ENCODE data around the gene IZUMO4.

IZUMO4 gene

GRCh38 chr19:2119921-2120785, 23.4 kb downstream of the IZUMO4 start:
- DNase-seq = no peak
- Histone ChIP-seq H3K9me3 (no peaks in the 10 kb centered on the region), H3K4me3 (no peak overlapping the region), H3K27me3 (no peaks in the 10 kb centered on the region), H3K27ac (no peak overlapping the region), H3K4me1 (no peaks in the 10 kb centered on the region), H3K36me3 (peaks cover 90 to 100% (median 96%) of the 10 kb centered on the region in 3 donors)
- TF ChIP-seq, protein P1, sequence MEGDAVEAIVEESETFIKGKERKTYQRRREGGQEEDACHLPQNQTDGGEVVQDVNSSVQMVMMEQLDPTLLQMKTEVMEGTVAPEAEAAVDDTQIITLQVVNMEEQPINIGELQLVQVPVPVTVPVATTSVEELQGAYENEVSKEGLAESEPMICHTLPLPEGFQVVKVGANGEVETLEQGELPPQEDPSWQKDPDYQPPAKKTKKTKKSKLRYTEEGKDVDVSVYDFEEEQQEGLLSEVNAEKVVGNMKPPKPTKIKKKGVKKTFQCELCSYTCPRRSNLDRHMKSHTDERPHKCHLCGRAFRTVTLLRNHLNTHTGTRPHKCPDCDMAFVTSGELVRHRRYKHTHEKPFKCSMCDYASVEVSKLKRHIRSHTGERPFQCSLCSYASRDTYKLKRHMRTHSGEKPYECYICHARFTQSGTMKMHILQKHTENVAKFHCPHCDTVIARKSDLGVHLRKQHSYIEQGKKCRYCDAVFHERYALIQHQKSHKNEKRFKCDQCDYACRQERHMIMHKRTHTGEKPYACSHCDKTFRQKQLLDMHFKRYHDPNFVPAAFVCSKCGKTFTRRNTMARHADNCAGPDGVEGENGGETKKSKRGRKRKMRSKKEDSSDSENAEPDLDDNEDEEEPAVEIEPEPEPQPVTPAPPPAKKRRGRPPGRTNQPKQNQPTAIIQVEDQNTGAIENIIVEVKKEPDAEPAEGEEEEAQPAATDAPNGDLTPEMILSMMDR (IDR thresholded peaks at IDR 0.05) = no peak
- intact Hi-C loops (cut with DNase I; ENCODE audit: low total_unique reads) = no loop called here

DNA sequence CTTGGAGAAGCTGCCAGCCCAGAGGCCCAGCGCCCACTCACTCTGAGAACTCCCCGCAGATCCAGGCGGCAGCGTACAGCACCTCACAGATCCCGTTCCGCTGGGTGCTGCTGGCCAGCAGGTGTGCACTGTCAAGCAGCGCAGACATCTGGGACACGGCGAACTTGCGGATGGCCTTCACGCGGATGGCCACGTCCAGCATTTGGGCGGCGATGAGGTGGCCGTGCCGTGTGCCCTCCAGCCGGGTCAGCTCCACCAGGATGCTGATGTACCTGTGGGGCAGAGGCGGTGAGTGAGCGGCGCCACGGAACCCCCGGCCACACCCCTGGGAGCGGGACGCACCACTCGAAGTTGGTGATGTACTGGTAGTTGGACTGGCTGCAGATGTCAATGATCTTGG, 24.1 kb downstream of the IZUMO4 start:
- Histone ChIP-seq H3K27me3 (no peaks in the 10 kb centered on the region), H3K27ac (no peak overlapping the region), H3K4me3 (no peak overlapping the region), H3K36me3 (peaks cover 83 to 99% (median 96%) of the 10 kb centered on the region in 3 donors), H3K4me1 (no peaks in the 10 kb centered on the region), H3K9me3 (no peaks in the 10 kb centered on the region)
- TF ChIP-seq, protein P1 (IDR thresholded peaks at IDR 0.05) = no peak
- intact Hi-C loops (cut with DNase I; ENCODE audit: low total_unique reads) = no loop called here
- DNase-seq = no peak

- Histone ChIP-seq H3K27me3 (no peaks in the 10 kb centered on the region), H3K4me3 (no peak overlapping the region), H3K27ac (no peak overlapping the region), H3K4me1 (no peaks in the 10 kb centered on the region), H3K36me3 (peaks cover 76 to 99% (median 95%) of the 10 kb centered on the region in 3 donors), H3K9me3 (no peaks in the 10 kb centered on the region)
- no peak for DNase-seq
- TF ChIP-seq, protein P1 (IDR thresholded peaks at IDR 0.05) = no peak
- intact Hi-C loops (cut with DNase I; ENCODE audit: low total_unique reads) = no loop called here
Measured at GRCh38 chr19:2121416-2122051, 24.8 kb downstream of the IZUMO4 start.

DNA sequence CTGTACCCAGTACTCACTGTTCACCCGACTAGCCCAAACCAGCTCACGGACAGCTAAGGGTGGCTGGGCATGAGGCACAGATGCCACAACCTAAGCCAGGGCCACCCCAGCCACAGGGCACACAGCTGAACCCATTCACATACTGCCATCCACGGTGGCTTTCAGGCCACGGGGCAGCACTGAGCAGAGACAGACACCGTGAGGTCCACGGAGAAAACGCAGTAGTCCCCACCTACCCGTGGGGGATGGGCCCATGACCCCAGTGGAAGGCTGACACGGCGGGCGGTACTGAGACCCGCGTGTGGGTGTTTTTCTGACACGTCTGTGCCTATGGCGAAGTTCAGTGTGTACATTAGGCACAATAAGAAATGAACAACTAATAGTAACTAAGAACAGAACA, 25.5 kb downstream of the IZUMO4 start:
- TF ChIP-seq, protein P1 (IDR thresholded peaks at IDR 0.05) = no peak
- H3K9me3 ChIP-seq = no peaks in the 10 kb centered on the region
- peaks cover 76 to 99% (median 95%) of the 10 kb centered on the region in 3 donors for H3K36me3 ChIP-seq
- no peak overlapping the region for H3K27ac ChIP-seq
- intact Hi-C loops (cut with DNase I; ENCODE audit: low total_unique reads) = no loop called here
- H3K27me3 ChIP-seq = no peaks in the 10 kb centered on the region
- H3K4me1 ChIP-seq = no peaks in the 10 kb centered on the region
- no peak overlapping the region for H3K4me3 ChIP-seq
- DNase-seq = no peak

DNA sequence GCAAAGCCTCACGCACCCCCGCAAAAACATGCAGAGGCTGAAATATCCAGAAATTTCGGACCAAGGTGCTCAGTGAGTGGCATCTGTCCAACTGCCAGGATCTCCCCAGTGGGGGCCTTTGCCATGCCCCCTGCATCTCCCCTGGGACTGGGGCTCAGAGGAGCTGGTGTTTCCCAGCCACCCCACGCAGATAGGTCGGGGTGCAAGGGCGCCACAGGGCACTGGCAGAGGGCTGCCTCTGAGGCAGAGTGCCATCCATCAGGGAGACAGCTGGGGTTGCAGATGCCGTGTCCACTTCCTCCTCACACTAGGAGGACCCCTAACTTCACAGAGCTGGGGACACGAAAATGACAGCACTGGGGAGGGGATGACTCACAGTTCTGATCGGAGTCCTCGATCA, 26.3 kb downstream of the IZUMO4 start:
- TF ChIP-seq, protein P1 (IDR thresholded peaks at IDR 0.05) = no peak
- Histone ChIP-seq H3K27ac (no peak overlapping the region), H3K4me3 (no peak overlapping the region), H3K27me3 (no peaks in the 10 kb centered on the region), H3K4me1 (no peaks in the 10 kb centered on the region), H3K36me3 (peaks cover 74 to 99% (median 95%) of the 10 kb centered on the region in 3 donors), H3K9me3 (no peaks in the 10 kb centered on the region)
- intact Hi-C loops (cut with DNase I; ENCODE audit: low total_unique reads) = no loop called here
- no peak for DNase-seq
